Breast epithelium (tissue), 3 donors: ENCODE results near the gene MECR.
"Not testable (repeated sequence)": the region's sequence is repeated elsewhere in the genome, so short reads cannot be mapped to it uniquely, and the experiment has no call there.

Experiments used
- CTCF ChIP-seq, 3 donors: fragments of 450-650 bp; IDR thresholded peaks; one replicate each; pipeline ENCODE4 v1.5.1; 2016 to 2017; ENCODE audit warnings: antibody characterized with exemption in 3 of 3, mild to moderate bottlenecking in 3 of 3, moderate library complexity in 3 of 3
- POLR2A ChIP-seq: fragments of 450-650 bp; IDR thresholded peaks from one replicate; pipeline ENCODE4 v1.6.1; 2016; ENCODE audit warnings: antibody characterized with exemption, mild to moderate bottlenecking, moderate library complexity

- not testable (repeated sequence) for TF ChIP-seq POLR2A; CTCF (IDR thresholded peaks at IDR 0.05)
These were observed 4.1 kb upstream of the MECR start for GRCh38 chr1:29234881-29235280.
